HG03442 (cell line): ENCODE measurements around the gene LTBP1.
A peak's percentile ranks its signal among the peaks of the same experiment; 100 is the strongest.
"Not testable (repeated sequence)": the region's sequence is repeated elsewhere in the genome, so short reads cannot be mapped to it uniquely, and the experiment has no call there.

ENCODE experiments used
- ATAC-seq: cut with Tn5 transposase; IDR thresholded peaks from one replicate; pipeline ENCODE4 v1.9.1; 2021; ENCODE audit warnings: mild to moderate bottlenecking, moderate library complexity; ENCODE audit not compliant: unreplicated experiment

Gene LTBP1

GRCh38 chr2:33441235-33441810, 494.6 kb downstream of the LTBP1 start:
- ATAC-seq = peak; percentile 78

DNA sequence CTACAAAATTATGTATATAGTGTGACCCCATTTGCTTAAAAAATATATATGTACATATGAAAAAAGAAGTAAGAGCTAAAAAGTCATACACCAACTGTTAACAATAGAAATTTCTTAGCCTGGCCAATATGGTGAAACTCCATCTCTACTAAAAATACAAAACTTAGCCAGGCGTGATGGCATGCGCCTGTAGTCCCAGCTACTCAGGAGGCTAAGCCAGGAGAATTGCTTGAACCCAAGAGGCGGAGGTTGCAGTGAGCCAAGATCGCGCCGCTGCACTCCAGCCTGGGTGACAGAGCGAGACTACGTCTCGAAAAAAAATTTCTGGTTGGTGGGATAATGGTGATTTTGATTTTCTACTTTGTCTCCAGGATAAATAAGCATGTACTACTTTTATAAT, 495.3 kb downstream of the LTBP1 start:
- ATAC-seq = not testable (repeated sequence)

GRCh38 chr2:33442528-33443079, 495.9 kb downstream of the LTBP1 start:
- ATAC-seq = no peak

DNA sequence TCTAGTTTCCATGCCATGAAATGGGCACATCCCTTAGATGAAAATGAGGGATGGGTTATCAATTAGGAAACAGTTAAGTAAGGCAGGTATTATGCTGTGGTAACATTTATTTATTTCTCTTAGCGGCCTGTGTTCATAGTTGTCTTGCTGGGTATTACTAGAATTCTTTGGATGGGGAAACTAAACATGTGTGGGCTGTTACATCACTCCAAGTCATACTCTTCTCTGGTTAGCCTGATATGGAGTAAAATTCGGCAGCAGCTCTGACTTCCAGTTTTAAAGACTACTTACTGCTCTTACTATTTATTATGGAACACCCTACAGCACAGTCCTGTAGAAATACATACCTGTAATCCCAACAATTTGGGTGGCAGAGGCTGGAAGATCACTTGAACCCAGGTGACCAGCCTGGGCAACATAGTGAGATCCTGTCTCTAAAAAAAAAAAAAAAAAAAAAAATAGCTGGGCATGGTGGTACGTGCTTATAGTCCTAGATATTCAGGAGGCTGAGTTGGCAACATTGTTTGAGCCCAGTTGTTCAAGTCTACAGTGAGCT, 496.6 kb downstream of the LTBP1 start:
- ATAC-seq = no peak

DNA sequence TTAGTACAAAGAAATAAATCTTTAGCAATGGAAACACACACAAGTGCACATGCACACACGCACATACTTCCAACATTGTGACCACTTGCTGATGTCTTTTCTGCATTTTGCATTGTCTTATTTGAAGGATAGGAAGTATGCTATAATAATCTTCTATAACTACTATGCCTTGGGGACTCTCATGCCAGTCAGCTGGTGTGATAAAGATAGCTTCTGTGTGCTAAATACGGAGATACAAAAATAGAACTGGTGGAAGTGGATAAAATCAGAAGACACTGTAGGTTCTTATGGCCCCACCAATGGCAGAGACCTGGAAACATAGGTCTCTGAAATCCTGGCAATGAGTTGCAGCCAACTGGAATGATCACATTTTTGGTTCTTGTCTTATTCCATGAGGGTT, 498.2 kb downstream of the LTBP1 start:
- no peak for ATAC-seq

DNA sequence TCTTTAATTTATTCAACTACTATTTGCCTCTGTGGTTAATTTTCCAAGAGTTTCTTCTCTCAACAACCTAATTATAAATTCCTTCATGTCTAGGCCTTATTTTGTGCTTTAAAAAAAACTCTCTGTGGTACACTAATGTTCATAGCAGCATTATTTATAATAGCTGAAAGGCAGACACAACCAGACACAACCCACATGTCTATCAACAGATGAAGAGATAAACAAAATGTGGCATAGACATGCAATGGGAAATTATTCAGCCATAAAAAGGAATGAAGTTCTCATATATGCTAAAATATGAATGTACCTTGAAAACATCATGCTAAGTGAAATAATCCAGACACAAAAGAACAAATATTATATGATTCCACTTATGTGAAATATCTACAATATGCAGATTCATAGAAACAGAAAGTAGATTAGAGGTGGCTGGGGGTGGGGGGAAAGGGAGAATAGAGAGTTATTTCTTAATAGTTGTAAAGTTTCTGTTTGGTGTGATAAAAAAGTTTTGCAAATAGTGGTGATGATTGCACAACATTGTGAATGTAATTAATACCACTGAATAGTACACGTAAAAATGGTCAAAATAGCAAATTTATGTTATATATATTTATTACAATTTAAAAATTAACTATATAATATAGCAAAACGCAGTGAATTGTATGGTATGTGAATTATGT, 501.6 kb downstream of the LTBP1 start:
- no peak for ATAC-seq
